ENCODE measurements around the gene NPIPB8.
A peak's percentile ranks its signal among the peaks of the same experiment; 100 is the strongest.
"Not testable (repeated sequence)": the region's sequence is repeated elsewhere in the genome, so short reads cannot be mapped to it uniquely, and the experiment has no call there.

Gene NPIPB8

DNA sequence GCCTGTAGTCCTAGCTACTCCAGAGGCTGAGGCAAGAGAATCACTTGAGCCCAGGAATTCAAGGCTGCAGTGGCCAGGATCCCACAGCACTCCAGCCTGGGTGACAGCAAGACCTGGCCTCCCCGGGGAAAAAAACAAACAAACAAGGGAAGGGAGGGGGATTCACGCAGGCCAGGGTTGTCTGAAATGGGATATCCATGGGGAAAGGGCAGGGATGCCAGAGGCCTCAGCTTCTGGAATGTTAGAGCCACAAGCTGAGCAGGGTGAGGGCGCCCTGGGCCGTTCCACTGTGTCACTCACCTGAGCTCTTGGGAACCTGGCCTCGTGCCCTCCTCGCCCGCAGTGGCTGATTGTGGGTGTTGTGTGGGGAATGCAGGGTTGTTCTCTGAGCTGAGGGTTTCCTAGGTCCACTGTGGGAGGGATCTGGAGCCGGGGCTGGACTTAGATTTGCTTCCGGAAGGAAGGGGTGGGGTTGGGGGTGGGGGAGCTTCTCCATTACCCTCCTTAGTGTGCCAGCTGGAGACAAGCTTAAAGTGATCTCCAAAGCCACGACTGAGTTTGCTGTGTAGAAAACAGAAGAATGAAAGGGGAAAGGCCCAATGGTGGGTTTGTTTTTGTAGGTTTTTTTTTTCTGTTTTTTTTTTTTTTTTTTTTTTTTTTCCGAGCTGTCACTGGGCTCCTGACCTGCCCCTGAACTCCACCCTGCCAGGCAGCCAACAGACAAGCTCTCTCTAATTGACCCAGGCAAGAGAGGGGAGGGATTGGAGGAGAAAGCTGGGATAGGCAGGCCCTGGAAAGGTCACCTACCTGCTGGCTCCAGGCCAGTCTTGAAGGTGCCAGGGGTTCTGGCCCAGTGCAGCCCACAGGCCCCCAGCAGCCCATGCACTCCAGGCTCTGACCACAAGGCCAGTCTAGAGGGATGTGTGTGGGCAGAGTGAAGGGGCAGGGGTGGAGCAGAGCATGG lies 28.0 kb upstream of the NPIPB8 start, which contains the start of gene SULT1A1:
Gene SULT1A1 (minus strand): TSS at position 414 of the 964 bp plus-strand sequence. CDS start 1,189 bp downstream, outside the sequence.
- no peak within 1 kb of the TSS for H3K4me3 ChIP-seq (ENCODE audit: low read length)
- no peak for TF ChIP-seq CTCF (IDR thresholded peaks at IDR 0.05; ENCODE audit: insufficient read depth, low read depth, low read length, missing control alignments)
- DNase-seq (ENCODE audit: low read depth): no peak

GRCh38 chr16:28610595-28611191 lies 27.2 kb upstream of the NPIPB8 start:
- no peak for TF ChIP-seq CTCF (IDR thresholded peaks at IDR 0.05; ENCODE audit: insufficient read depth, low read depth, low read length, missing control alignments)
- DNase-seq (ENCODE audit: low read depth): no peak
- H3K4me3 ChIP-seq (ENCODE audit: low read length): no peak overlapping the region

DNA sequence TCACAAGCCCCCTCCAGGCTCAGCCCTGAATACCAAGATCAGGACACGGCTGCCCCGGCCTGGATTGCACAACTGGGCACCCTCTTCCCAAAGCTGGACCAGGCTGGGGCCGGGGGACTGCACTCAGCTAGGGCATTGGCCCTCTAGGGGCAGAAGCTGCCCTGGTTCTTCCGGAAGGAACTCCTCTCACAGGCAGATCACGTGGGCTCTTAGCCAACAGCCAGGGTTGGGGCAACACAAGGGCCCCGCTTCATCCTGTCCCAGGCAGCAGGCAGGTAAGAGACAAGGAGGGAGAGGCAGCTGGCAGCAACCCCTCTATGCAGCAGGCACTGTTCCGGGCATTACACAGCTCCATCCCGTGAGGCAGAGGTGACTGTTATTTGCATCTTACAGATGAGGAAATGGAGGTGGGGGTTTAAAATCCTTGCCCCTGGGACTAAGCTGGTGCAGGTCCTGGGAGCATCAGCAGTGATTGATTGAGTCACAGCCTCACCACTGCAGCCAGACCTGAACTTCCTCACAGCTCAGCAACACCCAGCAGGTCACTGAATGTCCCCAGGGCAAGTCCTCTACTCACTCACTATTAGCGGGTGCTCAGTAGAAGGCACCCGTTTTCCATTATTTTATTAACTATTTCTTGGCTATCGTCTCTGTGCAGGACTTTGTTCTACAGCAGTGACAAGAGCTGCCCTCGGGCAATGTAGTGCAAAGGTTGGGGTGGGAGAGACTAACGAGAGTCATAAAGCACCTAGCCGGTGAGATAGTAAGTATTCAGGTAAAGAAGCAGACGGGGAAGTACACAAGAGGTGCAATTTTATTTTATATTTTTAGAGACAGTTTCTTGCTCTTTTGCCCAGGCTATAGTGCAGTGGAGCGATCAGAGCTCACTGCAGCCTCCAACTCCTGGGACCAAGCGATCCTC lies 25.2 kb upstream of the NPIPB8 start:
- not testable (repeated sequence) for H3K4me3 ChIP-seq (ENCODE audit: low read length); DNase-seq (ENCODE audit: low read depth)

DNA sequence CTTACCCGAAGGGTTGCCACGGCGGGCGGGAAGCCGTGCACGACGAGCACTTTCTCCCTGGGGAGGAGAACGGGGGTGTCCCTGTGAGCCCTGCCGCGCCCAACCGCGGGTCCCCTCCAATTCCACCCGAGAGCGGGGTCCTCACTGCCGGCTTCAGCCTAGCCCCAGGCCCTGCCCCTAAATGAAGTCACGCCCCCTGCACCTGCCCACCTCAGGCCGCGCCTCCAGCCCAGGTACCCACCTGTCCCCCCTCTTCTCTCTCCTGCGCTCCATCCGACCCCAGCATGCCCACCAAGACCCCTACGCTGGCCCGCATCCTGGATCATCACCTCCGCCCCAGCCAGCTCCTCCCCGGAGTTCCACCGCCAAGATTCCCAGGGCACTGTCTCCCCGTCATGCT lies 24.0 kb upstream of the NPIPB8 start:
- not testable (repeated sequence) for DNase-seq (ENCODE audit: low read depth); H3K4me3 ChIP-seq (ENCODE audit: low read length)

GRCh38 chr16:28614561-28614960 lies 23.3 kb upstream of the NPIPB8 start:
- DNase-seq (ENCODE audit: low read depth): not testable (repeated sequence)

GRCh38 chr16:28615486-28616223 lies 22.2 kb upstream of the NPIPB8 start:
- TF ChIP-seq CTCF (IDR thresholded peaks at IDR 0.05; ENCODE audit: insufficient read depth, low read depth, low read length, missing control alignments): peak; percentile 58
- DNase-seq (ENCODE audit: low read depth): peak; percentile 28

More at GRCh38 chr16:28614561-28614960, 23.3 kb upstream of the NPIPB8 start:
- H3K4me3 ChIP-seq (ENCODE audit: low read length): not testable (repeated sequence)

DNA sequence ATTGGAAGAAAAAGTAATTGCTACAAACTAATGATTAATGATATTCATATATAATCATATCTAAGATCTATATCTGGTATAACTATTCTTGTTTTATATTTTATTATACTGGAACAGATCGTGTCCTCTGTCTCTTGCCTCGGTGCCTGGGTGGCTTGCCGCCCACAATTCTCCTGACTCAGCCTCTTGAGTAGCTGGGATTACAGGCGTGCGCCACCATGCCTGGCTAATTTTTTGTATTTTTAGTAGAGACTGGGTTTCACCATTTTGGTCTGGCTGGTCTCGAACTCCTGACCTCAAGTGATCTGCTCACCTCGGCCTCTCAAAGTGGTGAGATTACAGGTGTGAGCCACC lies 21.7 kb upstream of the NPIPB8 start:
- DNase-seq (ENCODE audit: low read depth); H3K4me3 ChIP-seq (ENCODE audit: low read length): not testable (repeated sequence)

More at GRCh38 chr16:28615486-28616223, 22.2 kb upstream of the NPIPB8 start:
- not testable (repeated sequence) for H3K4me3 ChIP-seq (ENCODE audit: low read length)

GRCh38 chr16:28616636-28617035 lies 21.2 kb upstream of the NPIPB8 start:
- H3K4me3 ChIP-seq (ENCODE audit: low read length): no peak overlapping the region
- no peak for TF ChIP-seq CTCF (IDR thresholded peaks at IDR 0.05; ENCODE audit: insufficient read depth, low read depth, low read length, missing control alignments)
- DNase-seq (ENCODE audit: low read depth): no peak

Data from epithelial cell of esophagus (primary cell).